Left ventricle myocardium inferior (tissue), 1 donor: Measurements from ENCODE around the gene TEAD1. TPM values are rescaled to one million over a fixed set of nuclear protein-coding genes. Genes with fewer than 3 reads are reported as not detected.
"Not testable (repeated sequence)": the region's sequence is repeated elsewhere in the genome, so short reads cannot be mapped to it uniquely, and the experiment has no call there.

Experiments used
- DNase-seq: peaks from one replicate; pipeline ENCODE4 v3.0.0-alpha.2; 2020
- H3K27ac ChIP-seq: fragments of 200-600 bp; replicated peaks from 2 replicates; pipeline ENCODE4 v1.8.0; 2021
- H3K27me3 ChIP-seq: fragments of 200-600 bp; 2 replicates; pipeline ENCODE4 v1.8.0; 2021; ENCODE audit warnings: low read depth
- H3K36me3 ChIP-seq: fragments of 200-600 bp; 2 replicates; pipeline ENCODE4 v1.8.0; 2021
- H3K4me1 ChIP-seq: fragments of 200-600 bp; 2 replicates; pipeline ENCODE4 v1.8.0; 2021
- H3K4me3 ChIP-seq: fragments of 200-600 bp; 2 replicates; pipeline ENCODE4 v1.8.0; 2021; ENCODE audit warnings: mild to moderate bottlenecking, moderate library complexity
- H3K9me3 ChIP-seq: fragments of 200-600 bp; replicated peaks from 2 replicates; pipeline ENCODE4 v1.8.0; 2021
- intact Hi-C: fragments of 100-400 bp; cut with micrococcal nuclease; formaldehyde crosslinking; loops from one replicate; pipeline ENCODE4 v1.11.0; 2022
- total RNA-seq: library from RNA; stranded (reverse); fragmentation: NEBNext Ultra II Directional; extraction: Animal tissue kit (Norgen Biotek cat#: 25700); gene quantifications from one replicate; pipeline ENCODE4 v1.2.1, GENCODE V29; 2021
- TF ChIP-seq, protein P1 (sequence below): fragments of 200-600 bp; IDR thresholded peaks from 2 replicates; pipeline ENCODE4 v1.8.0; 2021; ENCODE audit warnings: antibody characterized with exemption, mild to moderate bottlenecking, borderline replicate concordance
- donor health status: DM: no; HTN: yes; CAD: no; lungs with severe emphysema.

TEAD1 gene
- total RNA-seq, 1 donor from 2014 or later, result 121 TPM

DNA sequence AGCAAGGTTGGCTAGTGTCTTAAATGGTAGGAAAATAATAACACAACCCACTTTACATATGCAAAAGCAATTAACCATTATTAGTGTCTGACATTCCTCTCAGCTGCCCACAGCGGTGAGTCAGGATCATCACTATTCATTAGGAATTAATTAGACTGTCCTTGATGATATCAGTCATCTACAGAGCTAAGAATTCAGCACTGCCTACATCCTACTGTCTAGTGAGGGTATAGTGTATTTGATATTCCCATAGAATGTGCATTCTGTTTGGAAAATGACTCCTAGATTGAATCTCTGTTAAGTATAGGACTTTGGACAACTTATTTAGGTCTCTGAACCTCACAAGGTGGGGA lies 82.2 kb downstream of the TEAD1 start:
- Histone ChIP-seq H3K27ac (no peak overlapping the region), H3K27me3 (no peaks in the 10 kb centered on the region)

GRCh38 chr11:12756867-12757266 lies 82.6 kb downstream of the TEAD1 start:
- peaks cover 62% of the 10 kb centered on the region for H3K4me1 ChIP-seq
- H3K4me3 ChIP-seq, result no peak overlapping the region
- no peak for DNase-seq
- no peaks in the 10 kb centered on the region for H3K9me3 ChIP-seq
- TF ChIP-seq, protein P1, sequence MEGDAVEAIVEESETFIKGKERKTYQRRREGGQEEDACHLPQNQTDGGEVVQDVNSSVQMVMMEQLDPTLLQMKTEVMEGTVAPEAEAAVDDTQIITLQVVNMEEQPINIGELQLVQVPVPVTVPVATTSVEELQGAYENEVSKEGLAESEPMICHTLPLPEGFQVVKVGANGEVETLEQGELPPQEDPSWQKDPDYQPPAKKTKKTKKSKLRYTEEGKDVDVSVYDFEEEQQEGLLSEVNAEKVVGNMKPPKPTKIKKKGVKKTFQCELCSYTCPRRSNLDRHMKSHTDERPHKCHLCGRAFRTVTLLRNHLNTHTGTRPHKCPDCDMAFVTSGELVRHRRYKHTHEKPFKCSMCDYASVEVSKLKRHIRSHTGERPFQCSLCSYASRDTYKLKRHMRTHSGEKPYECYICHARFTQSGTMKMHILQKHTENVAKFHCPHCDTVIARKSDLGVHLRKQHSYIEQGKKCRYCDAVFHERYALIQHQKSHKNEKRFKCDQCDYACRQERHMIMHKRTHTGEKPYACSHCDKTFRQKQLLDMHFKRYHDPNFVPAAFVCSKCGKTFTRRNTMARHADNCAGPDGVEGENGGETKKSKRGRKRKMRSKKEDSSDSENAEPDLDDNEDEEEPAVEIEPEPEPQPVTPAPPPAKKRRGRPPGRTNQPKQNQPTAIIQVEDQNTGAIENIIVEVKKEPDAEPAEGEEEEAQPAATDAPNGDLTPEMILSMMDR, result no peak
- intact Hi-C loops, result no loop called here
- no peak overlapping the region for H3K27ac ChIP-seq
- no peaks in the 10 kb centered on the region for H3K36me3 ChIP-seq
- H3K27me3 ChIP-seq, result no peaks in the 10 kb centered on the region

More for the DNA sequence above, 82.2 kb downstream of the TEAD1 start:
- TF ChIP-seq, protein P1, result no peak
- Histone ChIP-seq H3K9me3 (no peaks in the 10 kb centered on the region), H3K4me3 (no peak overlapping the region), H3K36me3 (no peaks in the 10 kb centered on the region), H3K4me1 (peaks cover 63% of the 10 kb centered on the region)
- intact Hi-C loops, result no loop called here
- no peak for DNase-seq

DNA sequence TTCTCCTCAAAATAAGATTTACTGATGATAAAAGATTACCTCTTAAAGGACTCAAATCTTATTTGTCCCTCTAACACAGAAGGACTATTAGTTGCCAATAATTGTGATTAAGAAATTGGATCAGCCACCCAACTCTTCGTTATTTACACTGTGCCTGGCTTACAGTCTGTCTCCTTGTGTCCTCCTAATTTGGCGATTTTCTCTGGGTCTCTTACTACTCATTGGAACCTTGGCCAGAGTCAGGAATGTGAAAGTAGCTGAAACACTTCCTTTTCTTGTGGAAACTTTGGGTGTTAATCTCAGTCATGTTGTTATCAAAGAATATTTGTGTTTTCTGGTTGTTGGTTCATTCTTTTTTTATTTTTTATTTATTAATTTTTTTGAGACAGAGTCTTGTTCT lies 83.2 kb downstream of the TEAD1 start:
- Histone ChIP-seq H3K9me3 (no peaks in the 10 kb centered on the region), H3K4me3 (no peak overlapping the region), H3K36me3 (no peaks in the 10 kb centered on the region), H3K27me3 (no peaks in the 10 kb centered on the region), H3K27ac (no peak overlapping the region), H3K4me1 (peaks cover 65% of the 10 kb centered on the region)
- no peak for DNase-seq
- TF ChIP-seq, protein P1, result no peak
- intact Hi-C loops, result no loop called here

- H3K4me3 ChIP-seq, result not testable (repeated sequence)
These were observed 83.9 kb downstream of the TEAD1 start for GRCh38 chr11:12758117-12758516.

GRCh38 chr11:12761029-12761428 lies 86.8 kb downstream of the TEAD1 start:
- TF ChIP-seq, protein P1, result peak; percentile 31
- Histone ChIP-seq H3K27me3 (no peaks in the 10 kb centered on the region), H3K4me3 (no peak overlapping the region), H3K4me1 (peaks cover 61% of the 10 kb centered on the region), H3K9me3 (no peaks in the 10 kb centered on the region), H3K36me3 (peaks cover 12% of the 10 kb centered on the region), H3K27ac (no peak overlapping the region)
- DNase-seq, result no peak
- intact Hi-C loops, result no loop called here

More at GRCh38 chr11:12758117-12758516, 83.9 kb downstream of the TEAD1 start:
- H3K36me3 ChIP-seq, DNase-seq, H3K27me3 ChIP-seq, H3K27ac ChIP-seq, H3K9me3 ChIP-seq, intact Hi-C loops: not testable (repeated sequence)
- H3K4me1 ChIP-seq, result peaks cover 68% of the 10 kb centered on the region

DNA sequence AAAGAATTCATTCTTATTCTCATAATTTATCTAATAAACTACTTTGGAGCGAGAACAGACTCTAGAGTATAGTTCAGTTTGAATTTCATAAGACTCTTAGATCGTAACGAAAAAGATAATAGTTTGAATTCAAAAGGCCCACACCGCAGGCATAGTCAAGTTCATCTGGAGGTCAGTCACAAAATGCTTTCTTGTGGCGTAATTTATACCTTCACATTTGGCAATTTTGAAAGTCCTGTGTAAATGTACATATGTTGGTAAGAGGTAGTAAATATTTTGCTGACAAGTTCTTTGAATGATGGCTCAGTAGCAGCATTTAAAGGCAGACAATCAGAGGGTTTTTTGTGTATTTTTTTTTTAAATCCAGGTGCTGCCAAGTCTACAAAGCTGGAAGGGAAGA lies 88.1 kb downstream of the TEAD1 start:
- no peaks in the 10 kb centered on the region for H3K27me3 ChIP-seq
- TF ChIP-seq, protein P1, result no peak
- no peaks in the 10 kb centered on the region for H3K9me3 ChIP-seq
- no peak for DNase-seq
- intact Hi-C loops, result no loop called here
- no peak overlapping the region for H3K27ac ChIP-seq
- no peak overlapping the region for H3K4me3 ChIP-seq
- H3K36me3 ChIP-seq, result peaks cover 12% of the 10 kb centered on the region
- H3K4me1 ChIP-seq, result peaks cover 61% of the 10 kb centered on the region
